ENCODE results near the gene FES. TPM values are rescaled to one million over a fixed set of nuclear protein-coding genes. Genes with fewer than 3 reads are reported as not detected.
"Not testable (repeated sequence)": the region's sequence is repeated elsewhere in the genome, so short reads cannot be mapped to it uniquely, and the experiment has no call there.

Gene FES
- polyA plus RNA-seq, 2 of the 4 experiments (the other 2 are of a cell fraction): 0.39 to 0.50 TPM

DNA sequence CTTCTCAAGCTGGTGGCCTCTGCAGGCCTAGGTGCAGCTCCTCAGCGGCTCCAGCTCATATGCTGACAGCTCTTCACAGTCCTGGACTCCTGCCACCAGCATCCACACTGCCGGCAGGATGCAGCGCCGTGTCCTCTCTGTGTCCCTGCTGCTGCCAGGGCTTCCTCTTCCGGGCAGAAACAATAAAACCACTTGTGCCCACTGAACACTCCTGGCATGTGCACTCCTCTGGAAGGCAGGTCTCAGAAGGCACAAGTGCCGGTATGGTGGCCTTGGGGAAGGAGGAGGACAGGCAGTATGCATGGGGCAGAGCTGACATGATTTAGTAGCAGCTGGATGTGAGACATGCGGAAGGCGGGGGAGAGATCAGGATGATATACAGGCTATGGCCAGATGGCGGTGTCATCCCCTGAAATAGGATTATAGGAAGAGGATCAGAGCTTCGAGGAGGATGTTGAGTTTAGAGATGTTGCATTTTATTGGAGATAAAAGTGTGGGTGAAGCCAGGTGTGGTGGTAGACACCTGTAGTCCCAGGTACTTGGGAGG lies 11.3 kb downstream of the FES start:
- no peak overlapping the region for H3K4me3 ChIP-seq
- H3K27ac ChIP-seq: no peak overlapping the region
- WGBS (ENCODE audit: missing lambda C conversion rate): 65% methylated on average over 10 of the region's 10 CpGs
- ATAC-seq (peak; percentile 60 to 76; a peak in 4 of 6 replicates), FAIRE-seq (no peak), DNase-seq (ENCODE audit: low read depth in 1 of 2, low spot score in 1 of 2) (peak in 1 of 2 experiments; percentile 43)
- TF ChIP-seq ESRRA (IDR thresholded peaks at IDR 0.05; ENCODE audit: borderline replicate concordance, low read length) (no peak), EHF (CRISPR knock-in tag; IDR thresholded peaks at IDR 0.05) (no peak), CBX8 (IDR thresholded peaks at IDR 0.05) (no peak), GATA3 (IDR thresholded peaks at IDR 0.05; ENCODE audit: borderline replicate concordance) (no peak), KDM5A (IDR thresholded peaks at IDR 0.05) (no peak), CEBPB (IDR thresholded peaks at IDR 0.05) (no peak), CBX2 (IDR thresholded peaks at IDR 0.05; ENCODE audit: borderline replicate concordance, low read depth) (no peak)
- TF ChIP-seq, protein P1, sequence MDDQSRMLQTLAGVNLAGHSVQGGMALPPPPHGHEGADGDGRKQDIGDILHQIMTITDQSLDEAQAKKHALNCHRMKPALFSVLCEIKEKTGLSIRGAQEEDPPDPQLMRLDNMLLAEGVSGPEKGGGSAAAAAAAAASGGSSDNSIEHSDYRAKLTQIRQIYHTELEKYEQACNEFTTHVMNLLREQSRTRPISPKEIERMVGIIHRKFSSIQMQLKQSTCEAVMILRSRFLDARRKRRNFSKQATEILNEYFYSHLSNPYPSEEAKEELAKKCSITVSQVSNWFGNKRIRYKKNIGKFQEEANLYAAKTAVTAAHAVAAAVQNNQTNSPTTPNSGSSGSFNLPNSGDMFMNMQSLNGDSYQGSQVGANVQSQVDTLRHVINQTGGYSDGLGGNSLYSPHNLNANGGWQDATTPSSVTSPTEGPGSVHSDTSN (IDR thresholded peaks at IDR 0.05): no peak
- TF ChIP-seq, protein P2, sequence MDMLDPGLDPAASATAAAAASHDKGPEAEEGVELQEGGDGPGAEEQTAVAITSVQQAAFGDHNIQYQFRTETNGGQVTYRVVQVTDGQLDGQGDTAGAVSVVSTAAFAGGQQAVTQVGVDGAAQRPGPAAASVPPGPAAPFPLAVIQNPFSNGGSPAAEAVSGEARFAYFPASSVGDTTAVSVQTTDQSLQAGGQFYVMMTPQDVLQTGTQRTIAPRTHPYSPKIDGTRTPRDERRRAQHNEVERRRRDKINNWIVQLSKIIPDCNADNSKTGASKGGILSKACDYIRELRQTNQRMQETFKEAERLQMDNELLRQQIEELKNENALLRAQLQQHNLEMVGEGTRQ (IDR thresholded peaks at IDR 0.05): no peak
- ChIA-PET CTCF (interaction anchor here (1.0 to 16.8 kb wide), 8 partner anchors 9 to 254 kb away, joined by 3 to 326 read pairs (median 4); partner anchors contain the start of genes FES, HDDC3 and UNC45A), POLR2A (no interaction called here)
- no peaks in the 10 kb centered on the region for H3K4me1 ChIP-seq
- H3K4me2 ChIP-seq: no peak overlapping the region
- no peaks in the 10 kb centered on the region for H3K9me3 ChIP-seq

DNA sequence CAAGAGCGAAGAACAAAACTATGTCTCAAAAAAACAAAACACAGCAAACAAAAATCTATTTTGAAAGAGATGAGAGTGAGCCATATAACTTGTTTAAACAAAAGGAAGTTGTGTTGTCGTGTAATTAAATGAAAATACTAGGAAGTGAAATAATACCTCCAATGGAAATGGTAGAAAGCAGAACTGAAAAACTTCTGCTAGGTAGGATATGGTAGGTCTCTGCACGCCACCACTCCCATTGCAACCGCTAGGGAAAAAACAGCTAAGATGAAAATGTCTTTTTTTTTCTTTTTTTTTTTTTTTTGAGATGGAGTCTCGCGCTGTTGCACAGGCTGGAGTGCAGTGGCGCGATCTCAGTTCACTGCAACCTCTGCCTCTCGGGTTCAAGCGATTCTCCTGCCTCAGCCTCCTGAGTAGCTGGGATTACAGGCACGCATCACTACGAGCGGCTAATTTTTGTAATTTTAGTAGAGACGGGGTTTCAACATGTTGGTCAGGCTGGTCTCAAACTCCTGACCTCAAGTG lies 12.9 kb downstream of the FES start:
- H3K4me3 ChIP-seq; H3K27ac ChIP-seq; POLR2A ChIA-PET; H3K4me2 ChIP-seq; H3K4me1 ChIP-seq; DNase-seq (ENCODE audit: low read depth in 1 of 2, low spot score in 1 of 2); FAIRE-seq; H3K9me3 ChIP-seq; ATAC-seq: not testable (repeated sequence)
- CTCF ChIA-PET: interaction anchor here (0.7 to 16.8 kb wide), 8 partner anchors 11 to 578 kb away, joined by 3 to 326 read pairs (median 4); partner anchors contain the start of genes FES, HDDC3 and UNC45A
- 92% methylated on average over 14 of the region's 14 CpGs for WGBS (ENCODE audit: missing lambda C conversion rate)

DNA sequence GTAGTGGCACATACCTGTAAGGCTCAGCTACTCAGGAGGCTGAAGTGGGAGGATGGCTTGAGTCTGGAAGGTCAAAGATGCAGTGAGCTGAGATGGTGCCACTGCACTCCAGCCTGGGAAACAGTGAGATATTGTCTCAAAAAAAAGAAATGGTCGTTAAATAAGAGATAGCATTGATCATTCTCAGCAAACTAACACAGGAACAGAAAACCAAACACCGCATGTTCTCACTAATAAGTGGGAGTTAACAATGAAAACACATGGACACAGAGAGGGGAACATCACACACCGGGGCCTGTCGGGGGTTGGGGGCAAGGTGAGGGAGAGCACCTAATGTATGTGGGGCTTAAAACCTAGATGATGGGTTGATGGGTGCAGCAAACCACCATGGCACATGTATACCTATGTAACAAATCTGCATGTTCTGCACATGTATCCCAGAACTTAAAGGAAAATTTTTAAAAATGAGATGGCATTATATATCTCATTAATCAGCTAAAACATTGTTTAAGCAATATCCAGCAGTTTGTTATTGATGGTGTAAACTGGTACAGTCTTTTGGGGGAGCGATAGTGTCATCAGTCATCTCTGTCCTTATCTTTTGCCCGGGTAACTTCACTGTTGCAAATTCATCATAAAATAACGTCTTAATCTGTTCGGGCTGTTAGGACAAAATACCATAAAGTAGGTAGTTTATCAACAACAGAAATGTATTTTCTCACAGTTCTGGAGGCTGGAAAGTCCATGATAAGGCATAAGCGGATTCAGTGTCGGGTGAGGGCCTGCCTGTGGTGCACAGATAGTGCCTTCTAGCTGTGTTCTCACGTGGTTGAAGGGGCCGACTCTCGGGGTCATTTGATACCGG lies 17.1 kb downstream of the FES start:
- TF ChIP-seq HOXB13 (CRISPR knock-in tag; IDR thresholded peaks at IDR 0.05; ENCODE audit: low read depth) (no peak), KDM5A (IDR thresholded peaks at IDR 0.05) (no peak), HOXA7 (CRISPR knock-in tag; IDR thresholded peaks at IDR 0.05) (no peak), RFX5 (IDR thresholded peaks at IDR 0.05) (no peak), ZNF302 (CRISPR knock-in tag; IDR thresholded peaks at IDR 0.05) (no peak), CBX2 (IDR thresholded peaks at IDR 0.05; ENCODE audit: borderline replicate concordance, low read depth) (no peak), EHF (CRISPR knock-in tag; IDR thresholded peaks at IDR 0.05) (no peak), CHD2 (IDR thresholded peaks at IDR 0.05; ENCODE audit: low read length, partially characterized antibody) (no peak), BHLHE40 (IDR thresholded peaks at IDR 0.05; ENCODE audit: low read depth, low read length) (no peak), JUNB (IDR thresholded peaks at IDR 0.05) (no peak)
- TF ChIP-seq, protein P3, sequence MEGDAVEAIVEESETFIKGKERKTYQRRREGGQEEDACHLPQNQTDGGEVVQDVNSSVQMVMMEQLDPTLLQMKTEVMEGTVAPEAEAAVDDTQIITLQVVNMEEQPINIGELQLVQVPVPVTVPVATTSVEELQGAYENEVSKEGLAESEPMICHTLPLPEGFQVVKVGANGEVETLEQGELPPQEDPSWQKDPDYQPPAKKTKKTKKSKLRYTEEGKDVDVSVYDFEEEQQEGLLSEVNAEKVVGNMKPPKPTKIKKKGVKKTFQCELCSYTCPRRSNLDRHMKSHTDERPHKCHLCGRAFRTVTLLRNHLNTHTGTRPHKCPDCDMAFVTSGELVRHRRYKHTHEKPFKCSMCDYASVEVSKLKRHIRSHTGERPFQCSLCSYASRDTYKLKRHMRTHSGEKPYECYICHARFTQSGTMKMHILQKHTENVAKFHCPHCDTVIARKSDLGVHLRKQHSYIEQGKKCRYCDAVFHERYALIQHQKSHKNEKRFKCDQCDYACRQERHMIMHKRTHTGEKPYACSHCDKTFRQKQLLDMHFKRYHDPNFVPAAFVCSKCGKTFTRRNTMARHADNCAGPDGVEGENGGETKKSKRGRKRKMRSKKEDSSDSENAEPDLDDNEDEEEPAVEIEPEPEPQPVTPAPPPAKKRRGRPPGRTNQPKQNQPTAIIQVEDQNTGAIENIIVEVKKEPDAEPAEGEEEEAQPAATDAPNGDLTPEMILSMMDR (IDR thresholded peaks at IDR 0.05): no peak
- TF ChIP-seq, protein P4, sequence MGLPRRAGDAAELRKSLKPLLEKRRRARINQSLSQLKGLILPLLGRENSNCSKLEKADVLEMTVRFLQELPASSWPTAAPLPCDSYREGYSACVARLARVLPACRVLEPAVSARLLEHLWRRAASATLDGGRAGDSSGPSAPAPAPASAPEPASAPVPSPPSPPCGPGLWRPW (IDR thresholded peaks at IDR 0.05): no peak
- TF ChIP-seq, protein P5, sequence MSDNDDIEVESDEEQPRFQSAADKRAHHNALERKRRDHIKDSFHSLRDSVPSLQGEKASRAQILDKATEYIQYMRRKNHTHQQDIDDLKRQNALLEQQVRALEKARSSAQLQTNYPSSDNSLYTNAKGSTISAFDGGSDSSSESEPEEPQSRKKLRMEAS (IDR thresholded peaks at IDR 0.05): no peak
- TF ChIP-seq, protein P6, sequence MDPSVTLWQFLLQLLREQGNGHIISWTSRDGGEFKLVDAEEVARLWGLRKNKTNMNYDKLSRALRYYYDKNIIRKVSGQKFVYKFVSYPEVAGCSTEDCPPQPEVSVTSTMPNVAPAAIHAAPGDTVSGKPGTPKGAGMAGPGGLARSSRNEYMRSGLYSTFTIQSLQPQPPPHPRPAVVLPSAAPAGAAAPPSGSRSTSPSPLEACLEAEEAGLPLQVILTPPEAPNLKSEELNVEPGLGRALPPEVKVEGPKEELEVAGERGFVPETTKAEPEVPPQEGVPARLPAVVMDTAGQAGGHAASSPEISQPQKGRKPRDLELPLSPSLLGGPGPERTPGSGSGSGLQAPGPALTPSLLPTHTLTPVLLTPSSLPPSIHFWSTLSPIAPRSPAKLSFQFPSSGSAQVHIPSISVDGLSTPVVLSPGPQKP (IDR thresholded peaks at IDR 0.05; ENCODE audit: low read depth, low read length): no peak
- POLR2A ChIA-PET: interaction anchor here (0.6 to 2.2 kb wide), 4 partner anchors 31 to 370 kb away, joined by 3 to 14 read pairs (median 6); partner anchors contain the start of gene HDDC3
- no peak for FAIRE-seq
- WGBS (ENCODE audit: missing lambda C conversion rate): 64% methylated on average over 14 of the region's 14 CpGs
- no peak for DNase-seq (ENCODE audit: low read depth in 1 of 2, low spot score in 1 of 2)
- H3K9me3 ChIP-seq: no peaks in the 10 kb centered on the region
- H3K4me1 ChIP-seq: peaks cover 14% of the 10 kb centered on the region
- H3K4me2 ChIP-seq: peak overlapping the region; percentile 99
- peak overlapping the region; percentile 88 for H3K27ac ChIP-seq
- H3K4me3 ChIP-seq: peak overlapping the region; percentile 81; the same call in 2 of the 3 replicates
- ATAC-seq: peak in 1 of 2 experiments; percentile 3; a peak in 2 of 6 replicates
- CTCF ChIA-PET: interaction anchor here (0.6 to 16.8 kb wide), 19 partner anchors 8 to 518 kb away, joined by 3 to 326 read pairs (median 6); partner anchors contain the start of genes FES, HDDC3 and UNC45A
